Natural killer cell treated with Interleukin-12 subunit alpha and Interleukin-12 subunit beta and Interleukin-15 and Interleukin-18, amount 100 ng/mL, for 72 hours (primary cell): ENCODE results near the gene SLC22A12. TPM values are rescaled to one million over a fixed set of nuclear protein-coding genes. Genes with fewer than 3 reads are reported as not detected.
A peak's percentile ranks its signal among the peaks of the same experiment; 100 is the strongest.
"Not testable (repeated sequence)": the region's sequence is repeated elsewhere in the genome, so short reads cannot be mapped to it uniquely, and the experiment has no call there.

Experiments used
- ATAC-seq, 2 donors: fragments of 150-1000 bp; cut with Tn5 transposase in 1 of 2; sonication (Bioruptor Pico), chemical (Tn5 transposase) in 1 of 2; 2 replicates each; pipeline ENCODE4 v1.10.0; 2021
- DNase-seq: peaks from one replicate; pipeline ENCODE4 v3.0.0; 2022; ENCODE audit warnings: low spot score
- H3K27ac Mint-ChIP-seq, 2 donors: 1 replicate in 1 of 2; 2 replicates in 1 of 2; pipeline ENCODE4 v1.8.0; 2022; ENCODE audit warnings: mixed read lengths in 2 of 2, mild to moderate bottlenecking in 1 of 2, moderate library complexity in 1 of 2
- H3K27me3 Mint-ChIP-seq, 2 donors: 1 replicate in 1 of 2; 2 replicates in 1 of 2; pipeline ENCODE4 v1.8.0; 2022; ENCODE audit warnings: mixed read lengths in 2 of 2
- H3K36me3 Mint-ChIP-seq: one replicate; pipeline ENCODE4 v1.8.0; 2022; ENCODE audit warnings: mixed read lengths
- H3K4me1 Mint-ChIP-seq, 2 donors: 1 replicate in 1 of 2; 2 replicates in 1 of 2; pipeline ENCODE4 v1.8.0; 2022; ENCODE audit warnings: low read depth in 2 of 2, mixed read lengths in 2 of 2, mild to moderate bottlenecking in 1 of 2
- H3K4me3 Mint-ChIP-seq: one replicate; pipeline ENCODE4 v1.8.0; 2022; ENCODE audit warnings: mixed read lengths
- H3K9me3 Mint-ChIP-seq: 2 replicates; pipeline ENCODE4 v1.8.0; 2022; ENCODE audit warnings: mixed read lengths
- total RNA-seq, 2 donors: library from RNA; stranded (reverse); gene quantifications; one replicate each; pipeline ENCODE4 v1.2.3, GENCODE V29; 2022

SLC22A12 gene
- total RNA-seq, 2 donors from 2014 or later, result not detected

DNA sequence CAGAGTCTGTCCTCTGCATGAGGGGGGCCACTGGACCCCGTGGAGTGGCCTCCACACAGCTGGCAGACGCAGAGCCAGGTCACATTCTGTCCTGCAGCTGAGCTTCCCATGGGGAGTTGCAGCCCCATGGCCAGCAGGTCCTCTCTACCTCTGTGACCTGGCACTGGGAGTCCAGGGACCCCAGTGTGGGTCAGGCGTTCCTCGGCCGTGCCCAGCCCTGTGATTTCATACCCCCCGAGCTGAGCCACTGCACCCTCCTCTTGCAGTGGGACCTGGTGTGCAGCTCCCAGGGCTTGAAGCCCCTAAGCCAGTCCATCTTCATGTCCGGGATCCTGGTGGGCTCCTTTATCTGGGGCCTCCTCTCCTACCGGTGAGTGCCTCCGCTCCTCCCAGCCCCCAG is 32.2 kb upstream of the SLC22A12 start:
- Mint-ChIP-seq H3K4me1 (no peaks in the 10 kb centered on the region), H3K27me3 (peaks cover 0 to 5% of the 10 kb centered on the region in 2 donors), H3K4me3 (no peak overlapping the region), H3K9me3 (no peaks in the 10 kb centered on the region), H3K27ac (no peak overlapping the region), H3K36me3 (no peaks in the 10 kb centered on the region)
- DNase-seq (peak; percentile 22), ATAC-seq (no peak)

DNA sequence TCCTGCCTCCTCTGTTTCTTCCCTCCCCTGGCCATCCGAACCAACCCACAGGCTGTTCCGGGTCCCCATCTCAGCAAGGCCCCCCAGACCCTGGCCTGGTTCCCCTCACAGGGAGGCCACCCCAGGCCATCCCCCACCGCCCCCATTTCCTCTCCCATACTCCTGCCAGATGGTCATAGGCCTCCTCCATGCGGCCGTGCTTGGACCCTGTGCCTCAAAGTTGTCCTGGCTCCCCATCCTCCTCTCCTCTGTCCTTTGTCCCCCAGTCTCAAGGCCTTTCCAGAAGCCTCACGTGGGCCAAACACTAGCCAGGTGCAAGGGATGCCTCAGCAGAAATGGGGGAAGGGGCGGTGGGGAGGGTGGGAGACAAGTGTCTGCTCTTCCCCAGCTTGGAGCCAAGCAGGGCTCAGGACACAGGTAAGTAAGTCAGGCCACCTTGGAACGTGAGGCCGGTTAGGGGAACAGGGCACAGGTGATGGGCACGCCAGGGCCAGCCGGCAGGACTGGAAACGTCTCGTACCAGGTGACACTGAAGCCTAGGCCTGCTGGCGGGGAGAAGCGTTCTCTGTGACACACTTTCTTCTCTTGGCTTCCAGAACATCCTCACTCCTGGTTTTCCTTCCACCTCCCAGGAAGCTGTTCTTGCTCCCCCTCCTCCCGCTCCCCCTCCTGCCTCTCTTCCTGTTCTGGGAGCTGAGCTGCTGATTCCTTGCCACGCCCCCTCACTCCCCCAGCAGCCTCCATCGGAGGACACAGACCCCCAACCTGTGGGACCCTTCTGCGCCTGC is 31.5 kb upstream of the SLC22A12 start:
- ATAC-seq (no peak), DNase-seq (peak; percentile 56)
- H3K27ac Mint-ChIP-seq, result no peak overlapping the region
- H3K27me3 Mint-ChIP-seq, result peaks cover 0 to 5% of the 10 kb centered on the region in 2 donors
- H3K36me3 Mint-ChIP-seq, result no peaks in the 10 kb centered on the region
- H3K9me3 Mint-ChIP-seq, result no peaks in the 10 kb centered on the region
- peaks cover 0 to 3% of the 10 kb centered on the region in 2 donors for H3K4me1 Mint-ChIP-seq
- no peak overlapping the region for H3K4me3 Mint-ChIP-seq

DNA sequence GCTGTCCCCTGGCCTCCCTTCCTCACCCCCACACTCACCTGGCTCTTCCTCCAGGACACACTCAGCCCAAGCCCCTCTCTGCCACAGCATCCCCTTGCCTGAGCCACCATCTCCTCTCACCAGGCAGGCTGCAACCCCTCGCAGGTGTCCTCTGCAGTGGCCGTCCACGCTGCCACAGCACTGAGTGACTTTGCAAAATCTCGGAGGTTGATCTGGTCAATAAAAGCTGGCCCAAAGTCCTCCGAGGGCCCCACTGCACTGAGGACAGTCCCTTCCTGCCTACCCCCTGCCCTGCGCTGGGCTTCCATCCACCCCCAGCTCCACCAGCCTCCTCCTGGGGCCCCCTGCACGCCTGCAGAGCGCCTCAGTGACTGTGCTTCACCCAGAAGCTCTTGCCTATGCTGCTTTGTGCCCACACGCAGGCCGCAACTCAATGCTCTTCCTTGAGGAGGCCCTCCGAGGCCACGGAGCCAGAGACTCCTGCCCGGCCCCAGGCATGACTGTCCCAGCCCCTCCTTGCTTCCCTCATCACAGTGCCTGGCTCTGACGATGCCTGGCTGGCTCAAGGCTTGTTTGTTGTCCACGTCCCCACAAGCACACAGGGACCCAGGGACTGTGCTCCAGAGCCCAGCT is 30.8 kb upstream of the SLC22A12 start:
- H3K27ac Mint-ChIP-seq, result no peak overlapping the region
- H3K36me3 Mint-ChIP-seq, result no peaks in the 10 kb centered on the region
- H3K9me3 Mint-ChIP-seq, result no peaks in the 10 kb centered on the region
- ATAC-seq, result no peak
- DNase-seq, result no peak
- no peak overlapping the region for H3K4me3 Mint-ChIP-seq
- peaks cover 0 to 5% of the 10 kb centered on the region in 2 donors for H3K27me3 Mint-ChIP-seq
- H3K4me1 Mint-ChIP-seq, result peaks cover 0 to 5% of the 10 kb centered on the region in 2 donors

DNA sequence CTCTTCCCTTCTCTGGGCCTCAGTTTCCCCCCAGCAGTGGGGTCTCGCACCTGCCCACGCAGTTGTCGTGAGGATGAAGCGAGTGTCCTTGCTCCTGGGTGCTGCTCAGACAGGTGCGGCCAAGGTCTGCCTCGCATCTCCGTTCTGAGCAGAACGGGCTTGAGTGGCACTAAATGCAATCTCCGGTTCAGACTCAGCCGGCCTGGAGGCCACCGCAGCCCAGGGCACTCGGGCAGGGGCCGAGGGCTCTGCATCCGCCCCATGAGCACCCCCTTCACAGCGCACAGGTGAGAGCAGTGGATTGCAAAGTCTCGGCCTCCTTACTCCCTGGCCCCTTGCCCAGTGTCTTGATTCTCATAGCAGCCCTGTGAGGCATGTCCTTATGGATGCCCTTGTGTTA is 30.1 kb upstream of the SLC22A12 start:
- Mint-ChIP-seq H3K4me3 (no peak overlapping the region), H3K36me3 (no peaks in the 10 kb centered on the region), H3K27me3 (peaks cover 0 to 5% of the 10 kb centered on the region in 2 donors), H3K9me3 (no peaks in the 10 kb centered on the region), H3K27ac (no peak overlapping the region), H3K4me1 (peaks cover 0 to 5% of the 10 kb centered on the region in 2 donors)
- no peak for ATAC-seq
- no peak for DNase-seq

DNA sequence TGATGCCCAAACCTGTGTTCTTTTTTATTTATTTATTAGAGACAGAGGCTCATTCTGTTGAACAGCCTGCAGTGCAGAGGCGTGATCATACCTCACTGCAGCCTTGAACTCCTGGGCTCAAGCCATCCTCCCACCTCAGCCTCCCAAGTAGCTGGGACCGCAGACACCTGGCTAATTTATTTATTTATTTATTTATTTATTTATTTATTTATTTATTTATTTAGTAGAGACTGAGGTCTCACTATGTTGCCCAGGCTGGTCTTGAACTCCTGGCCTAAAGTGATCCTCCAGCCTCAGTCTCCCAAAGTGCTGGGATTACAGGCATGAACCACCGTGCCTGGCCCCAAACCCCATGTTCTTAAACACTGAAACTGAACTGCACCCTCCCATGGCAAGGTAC is 29.6 kb upstream of the SLC22A12 start:
- not testable (repeated sequence) for ATAC-seq, DNase-seq, H3K9me3 Mint-ChIP-seq, H3K27me3 Mint-ChIP-seq, H3K27ac Mint-ChIP-seq, H3K4me3 Mint-ChIP-seq, H3K36me3 Mint-ChIP-seq, H3K4me1 Mint-ChIP-seq

DNA sequence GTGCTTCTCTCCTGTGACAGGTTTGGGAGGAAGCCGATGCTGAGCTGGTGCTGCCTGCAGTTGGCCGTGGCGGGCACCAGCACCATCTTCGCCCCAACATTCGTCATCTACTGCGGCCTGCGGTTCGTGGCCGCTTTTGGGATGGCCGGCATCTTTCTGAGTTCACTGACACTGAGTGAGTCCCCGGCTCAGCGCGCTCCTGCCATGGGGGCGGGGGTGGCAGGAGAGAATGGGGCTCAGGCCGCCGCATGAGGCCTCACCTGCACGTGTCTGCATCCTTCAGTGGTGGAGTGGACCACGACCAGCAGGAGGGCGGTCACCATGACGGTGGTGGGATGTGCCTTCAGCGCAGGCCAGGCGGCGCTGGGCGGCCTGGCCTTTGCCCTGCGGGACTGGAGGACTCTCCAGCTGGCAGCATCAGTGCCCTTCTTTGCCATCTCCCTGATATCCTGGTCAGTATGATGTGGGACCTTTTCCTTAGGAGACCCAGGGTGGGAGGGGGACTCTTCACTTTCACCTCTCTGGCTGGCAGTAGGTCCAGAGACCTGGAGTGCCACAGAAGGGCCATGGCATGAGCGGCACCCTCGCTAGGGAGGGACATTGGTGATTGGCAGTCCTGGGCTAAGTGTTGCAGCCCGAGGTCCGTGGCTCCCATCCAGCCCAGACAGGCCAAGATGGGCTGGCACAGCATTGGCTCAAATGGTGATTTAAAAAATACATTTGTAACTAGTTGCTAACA is 28.9 kb upstream of the SLC22A12 start:
- Mint-ChIP-seq H3K4me1 (peaks cover 0 to 8% of the 10 kb centered on the region in 2 donors), H3K4me3 (no peak overlapping the region), H3K36me3 (no peaks in the 10 kb centered on the region), H3K9me3 (no peaks in the 10 kb centered on the region), H3K27me3 (peaks cover 0 to 5% of the 10 kb centered on the region in 2 donors), H3K27ac (no peak overlapping the region)
- DNase-seq, result no peak
- no peak for ATAC-seq

DNA sequence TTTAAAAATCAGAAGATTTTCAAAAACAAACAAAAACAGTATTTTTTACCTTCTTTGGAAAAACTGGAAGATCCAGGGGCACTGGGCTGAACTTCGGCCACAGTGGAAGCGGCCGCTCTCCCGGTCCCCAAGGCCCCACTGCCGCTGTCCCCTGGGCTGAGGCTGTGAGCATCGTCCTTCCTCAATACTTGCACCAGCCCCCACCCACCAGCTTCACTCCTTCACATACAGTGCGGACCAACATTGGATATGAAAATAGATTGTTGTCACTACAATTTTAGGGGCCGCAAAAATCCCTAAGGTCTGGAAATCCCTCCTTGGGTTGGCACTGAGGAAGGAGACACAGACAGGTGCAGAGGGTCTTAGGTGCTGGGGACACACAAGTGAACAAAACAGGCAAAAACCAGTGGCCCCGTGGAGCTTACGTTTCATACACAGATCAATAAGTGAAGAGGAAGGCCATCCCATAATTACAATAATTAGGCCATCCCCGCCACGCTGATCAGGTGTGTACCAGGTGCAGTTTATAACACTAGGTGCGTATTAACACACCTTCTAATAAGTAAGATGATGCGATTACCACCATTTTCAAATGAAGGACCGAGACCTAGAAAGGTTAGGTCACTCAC is 28.2 kb upstream of the SLC22A12 start:
- ATAC-seq (no peak), DNase-seq (no peak)
- Mint-ChIP-seq H3K36me3 (no peaks in the 10 kb centered on the region), H3K9me3 (no peaks in the 10 kb centered on the region), H3K4me1 (peaks cover 0 to 8% of the 10 kb centered on the region in 2 donors), H3K27me3 (peaks cover 0 to 5% of the 10 kb centered on the region in 2 donors), H3K27ac (no peak overlapping the region), H3K4me3 (no peak overlapping the region)

DNA sequence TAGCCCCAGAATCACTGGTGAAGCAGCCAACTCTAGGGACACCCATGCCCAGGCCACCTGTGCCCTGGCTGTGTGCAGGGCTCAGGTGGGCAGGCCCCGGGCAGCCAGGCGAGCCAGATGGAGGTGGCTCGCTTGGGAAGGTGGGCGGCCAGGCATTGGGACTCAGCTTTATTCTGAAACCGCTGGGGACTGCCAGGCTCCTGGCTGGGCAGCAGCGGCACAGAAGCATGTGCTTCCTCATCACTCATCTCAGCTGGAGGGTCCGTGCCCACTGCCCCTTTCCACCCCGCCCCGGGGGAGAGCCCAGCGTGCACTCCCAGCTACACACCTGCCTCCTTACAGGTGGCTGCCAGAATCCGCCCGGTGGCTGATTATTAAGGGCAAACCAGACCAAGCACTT is 27.1 kb upstream of the SLC22A12 start:
- Mint-ChIP-seq H3K27ac (no peak overlapping the region), H3K27me3 (peaks cover 0 to 5% of the 10 kb centered on the region in 2 donors), H3K4me3 (no peak overlapping the region), H3K9me3 (no peaks in the 10 kb centered on the region), H3K4me1 (peaks cover 0 to 8% of the 10 kb centered on the region in 2 donors), H3K36me3 (no peaks in the 10 kb centered on the region)
- ATAC-seq, result no peak
- no peak for DNase-seq

DNA sequence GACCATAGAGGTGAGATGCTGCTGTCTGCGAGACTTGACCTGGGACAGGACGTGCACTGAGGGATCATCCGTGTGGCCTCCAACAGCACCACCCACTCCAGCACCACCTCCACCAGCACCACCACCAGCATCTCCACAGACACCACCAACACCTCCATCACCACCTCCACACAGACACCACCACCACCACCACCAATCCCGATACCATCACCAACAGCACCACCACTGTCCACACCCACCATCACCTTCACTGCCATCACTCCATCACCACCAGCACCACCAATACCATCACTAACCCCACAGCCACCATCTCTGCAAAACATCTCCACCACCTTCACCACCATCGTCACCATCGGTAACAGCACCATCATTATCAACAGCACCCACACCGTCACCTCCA is 26.6 kb upstream of the SLC22A12 start:
- Mint-ChIP-seq H3K4me3 (no peak overlapping the region), H3K9me3 (no peaks in the 10 kb centered on the region), H3K27ac (no peak overlapping the region), H3K27me3 (peaks cover 0 to 5% of the 10 kb centered on the region in 2 donors), H3K36me3 (no peaks in the 10 kb centered on the region), H3K4me1 (peaks cover 0 to 8% of the 10 kb centered on the region in 2 donors)
- ATAC-seq, result no peak
- no peak for DNase-seq

DNA sequence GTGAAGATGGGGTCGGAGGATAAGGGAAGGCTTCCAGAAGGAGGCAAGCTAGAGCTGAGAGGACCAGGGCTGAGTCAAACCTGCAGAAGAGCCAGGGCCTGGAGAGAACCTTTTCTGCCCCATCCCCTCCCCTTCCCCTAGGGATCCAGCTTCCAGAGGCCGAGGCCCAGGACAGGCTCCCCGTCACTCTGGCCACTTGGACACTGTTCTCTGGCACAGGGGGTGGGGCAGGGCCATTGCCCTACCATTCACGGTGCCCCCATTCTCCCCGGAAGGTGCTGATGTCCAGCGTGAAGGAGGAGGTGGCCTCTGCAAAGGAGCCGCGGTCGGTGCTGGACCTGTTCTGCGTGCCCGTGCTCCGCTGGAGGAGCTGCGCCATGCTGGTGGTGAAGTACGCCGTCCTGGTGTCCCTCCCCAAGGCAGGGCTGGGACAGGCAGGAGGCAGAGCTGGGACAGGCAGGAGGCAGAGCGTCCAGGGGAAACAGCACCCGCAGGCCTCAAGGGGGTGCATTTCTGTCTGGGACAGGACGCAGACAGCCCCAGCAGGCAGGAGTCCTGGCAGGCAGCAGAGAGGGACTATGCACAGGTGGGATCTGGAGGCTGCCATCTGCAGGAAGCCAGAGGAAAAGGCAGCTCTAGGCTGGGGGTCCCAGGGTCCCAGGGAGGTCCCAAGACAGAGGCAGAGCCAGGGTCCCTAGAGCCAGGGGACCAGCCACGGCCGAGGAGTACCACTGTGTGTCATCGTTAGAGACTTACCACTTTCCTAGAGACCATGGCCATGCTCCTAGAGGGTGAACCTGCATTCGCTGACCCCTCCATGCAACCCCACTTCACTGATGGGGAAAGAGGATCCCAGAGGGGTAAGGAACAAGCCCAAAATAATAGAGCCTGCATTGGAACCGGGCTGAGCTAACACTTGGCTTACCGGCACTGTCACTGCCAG is 25.8 kb upstream of the SLC22A12 start:
- H3K9me3 Mint-ChIP-seq, result no peaks in the 10 kb centered on the region
- H3K4me3 Mint-ChIP-seq, result no peak overlapping the region
- peaks cover 0 to 5% of the 10 kb centered on the region in 2 donors for H3K27me3 Mint-ChIP-seq
- peaks cover 0 to 8% of the 10 kb centered on the region in 2 donors for H3K4me1 Mint-ChIP-seq
- no peak overlapping the region for H3K27ac Mint-ChIP-seq
- DNase-seq (no peak), ATAC-seq (no peak)
- H3K36me3 Mint-ChIP-seq, result no peaks in the 10 kb centered on the region

DNA sequence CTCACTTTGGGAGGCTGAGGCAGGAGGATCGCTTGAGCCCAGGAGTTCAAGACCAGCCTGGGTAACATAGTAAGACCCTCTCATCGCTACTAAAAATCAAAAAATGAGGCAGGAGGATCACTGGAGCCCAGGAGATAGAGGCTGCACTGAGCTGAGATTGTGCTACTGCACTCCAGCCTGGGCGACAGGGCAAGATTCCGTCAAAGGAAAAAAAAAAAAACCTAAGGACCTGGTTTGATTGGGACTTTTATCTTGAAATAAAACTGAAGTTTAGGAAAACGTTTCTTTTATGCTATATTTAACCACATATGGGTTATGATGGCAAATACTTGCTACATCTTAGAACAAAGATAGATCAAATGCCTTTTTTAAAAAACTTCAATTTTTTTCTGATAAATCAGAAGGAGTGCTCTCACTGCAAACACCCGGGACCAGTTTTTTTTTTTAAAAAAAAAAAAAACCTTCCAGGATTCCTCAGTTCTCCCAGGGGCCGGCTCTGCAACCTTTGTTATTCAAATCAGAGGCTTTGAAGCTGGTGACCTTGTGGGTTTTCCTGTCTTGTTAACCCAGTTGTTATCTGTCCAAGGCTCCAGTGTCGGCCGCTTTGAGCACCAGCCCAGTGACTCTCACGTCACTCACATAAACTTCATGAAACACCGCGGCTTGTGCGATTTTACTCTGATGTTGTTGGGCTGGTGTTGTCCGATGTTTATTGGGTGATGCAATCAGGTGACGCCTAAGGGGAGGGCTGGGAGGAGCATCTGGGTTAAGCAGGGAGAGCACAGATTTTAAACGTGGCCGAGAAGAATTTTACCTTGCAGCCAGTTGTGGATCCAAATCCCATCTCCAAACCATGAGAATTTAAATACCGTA is 24.7 kb upstream of the SLC22A12 start:
- H3K4me3 Mint-ChIP-seq, result no peak overlapping the region
- H3K36me3 Mint-ChIP-seq, result no peaks in the 10 kb centered on the region
- no peak overlapping the region for H3K27ac Mint-ChIP-seq
- peaks cover 0 to 8% of the 10 kb centered on the region in 2 donors for H3K4me1 Mint-ChIP-seq
- H3K27me3 Mint-ChIP-seq, result no peaks in the 10 kb centered on the region
- no peaks in the 10 kb centered on the region for H3K9me3 Mint-ChIP-seq
- DNase-seq, result no peak
- ATAC-seq, result no peak
